ENCODE measurements around the gene CFAP119.

The CFAP119 gene

DNA sequence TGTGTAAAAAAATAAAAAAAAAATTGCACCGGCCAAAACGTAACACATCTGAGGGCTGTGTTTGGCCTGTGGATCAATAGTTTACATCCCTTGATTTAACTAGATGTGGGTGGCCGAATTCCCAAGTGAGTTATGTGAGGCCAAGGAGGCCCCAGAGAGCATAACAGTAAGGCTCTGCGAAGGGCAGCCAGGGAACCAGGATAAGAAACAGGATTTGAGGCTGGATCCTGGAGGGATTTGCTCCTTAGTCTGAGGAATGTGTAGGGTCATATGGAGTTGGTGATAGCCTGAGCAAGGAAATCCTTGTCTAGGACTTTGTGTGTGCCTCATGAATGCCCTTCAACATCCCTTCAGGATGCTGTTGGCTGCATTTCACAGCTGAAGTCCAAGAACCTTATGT is 11.7 kb downstream of the CFAP119 start:
- TF ChIP-seq, protein P1, sequence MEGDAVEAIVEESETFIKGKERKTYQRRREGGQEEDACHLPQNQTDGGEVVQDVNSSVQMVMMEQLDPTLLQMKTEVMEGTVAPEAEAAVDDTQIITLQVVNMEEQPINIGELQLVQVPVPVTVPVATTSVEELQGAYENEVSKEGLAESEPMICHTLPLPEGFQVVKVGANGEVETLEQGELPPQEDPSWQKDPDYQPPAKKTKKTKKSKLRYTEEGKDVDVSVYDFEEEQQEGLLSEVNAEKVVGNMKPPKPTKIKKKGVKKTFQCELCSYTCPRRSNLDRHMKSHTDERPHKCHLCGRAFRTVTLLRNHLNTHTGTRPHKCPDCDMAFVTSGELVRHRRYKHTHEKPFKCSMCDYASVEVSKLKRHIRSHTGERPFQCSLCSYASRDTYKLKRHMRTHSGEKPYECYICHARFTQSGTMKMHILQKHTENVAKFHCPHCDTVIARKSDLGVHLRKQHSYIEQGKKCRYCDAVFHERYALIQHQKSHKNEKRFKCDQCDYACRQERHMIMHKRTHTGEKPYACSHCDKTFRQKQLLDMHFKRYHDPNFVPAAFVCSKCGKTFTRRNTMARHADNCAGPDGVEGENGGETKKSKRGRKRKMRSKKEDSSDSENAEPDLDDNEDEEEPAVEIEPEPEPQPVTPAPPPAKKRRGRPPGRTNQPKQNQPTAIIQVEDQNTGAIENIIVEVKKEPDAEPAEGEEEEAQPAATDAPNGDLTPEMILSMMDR (IDR thresholded peaks at IDR 0.05; ENCODE audit: low read depth, low read length): no peak
- no peak for DNase-seq (ENCODE audit: extremely low read depth, low read depth)

GRCh38 chr16:30748634-30749445 is 13.0 kb downstream of the CFAP119 start:
- DNase-seq (ENCODE audit: extremely low read depth, low read depth): no peak
- TF ChIP-seq, protein P1 (IDR thresholded peaks at IDR 0.05; ENCODE audit: low read depth, low read length): no peak

GRCh38 chr16:30747799-30748633 is 13.8 kb downstream of the CFAP119 start, which contains the start of gene PHKG2:
PHKG2 (plus strand) TSS chr16:30748425; CDS start chr16:30748821, 396 bp downstream.
- peak; percentile 97 for DNase-seq (ENCODE audit: extremely low read depth, low read depth)
- TF ChIP-seq, protein P1 (IDR thresholded peaks at IDR 0.05; ENCODE audit: low read depth, low read length): no peak

DNA sequence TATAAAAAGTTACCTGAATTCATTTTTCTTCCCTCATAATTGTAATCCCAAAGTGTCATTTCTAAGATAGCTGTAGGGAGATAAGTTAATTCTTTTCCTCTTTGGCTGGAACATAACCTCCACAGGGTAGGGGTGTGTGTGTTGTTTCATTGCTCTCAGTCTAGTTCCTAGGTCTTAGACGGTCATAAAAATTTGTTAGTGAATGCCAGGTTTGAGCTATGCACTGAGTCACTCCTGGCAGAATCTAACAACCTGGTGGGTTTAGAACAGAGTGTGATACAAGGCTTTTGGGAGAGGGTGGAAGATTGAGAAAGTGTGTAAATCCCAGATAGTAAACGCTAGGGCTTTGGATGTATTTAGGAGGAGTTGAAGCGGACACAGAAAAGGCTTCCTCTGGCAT is 14.5 kb downstream of the CFAP119 start:
- no peak for DNase-seq (ENCODE audit: extremely low read depth, low read depth)
- TF ChIP-seq, protein P1 (IDR thresholded peaks at IDR 0.05; ENCODE audit: low read depth, low read length): no peak

- TF ChIP-seq, protein P1 (IDR thresholded peaks at IDR 0.05; ENCODE audit: low read depth, low read length): no peak
These were observed 15.2 kb downstream of the CFAP119 start for GRCh38 chr16:30746638-30747175.

GRCh38 chr16:30745082-30745481 is 16.8 kb downstream of the CFAP119 start:
- TF ChIP-seq, protein P1 (IDR thresholded peaks at IDR 0.05; ENCODE audit: low read depth, low read length): no peak
- DNase-seq (ENCODE audit: extremely low read depth, low read depth): no peak

More at GRCh38 chr16:30746638-30747175, 15.2 kb downstream of the CFAP119 start:
- no peak for DNase-seq (ENCODE audit: extremely low read depth, low read depth)

Measured in AG09319 (cell line).